Naive B cell (primary cell): ENCODE results near the gene LAT. TPM values are rescaled to one million over a fixed set of nuclear protein-coding genes. Genes with fewer than 3 reads are reported as not detected.
A peak's percentile ranks its signal among the peaks of the same experiment; 100 is the strongest.
"Not testable (repeated sequence)": the region's sequence is repeated elsewhere in the genome, so short reads cannot be mapped to it uniquely, and the experiment has no call there.

Experiments
- ATAC-seq, 2 donors: fragments of 150-1000 bp; cut with Tn5 transposase; 2 replicates each; pipeline ENCODE4 v1.10.0; 2021; ENCODE audit warnings: low read depth in 2 of 2, mild to moderate bottlenecking in 2 of 2, moderate library complexity in 2 of 2
- DNase-seq: peaks from one replicate; pipeline ENCODE4 v3.0.0; 2022
- H3K27ac Mint-ChIP-seq, 6 donors: one replicate each; pipeline ENCODE4 v1.8.0; 2020 to 2022; ENCODE audit warnings: mild to moderate bottlenecking in 6 of 6, mixed read lengths in 6 of 6, moderate library complexity in 5 of 6, inconsistent platforms in 2 of 6
- H3K27me3 Mint-ChIP-seq, 3 donors: one replicate each; pipeline ENCODE4 v1.8.0; 2021 to 2022; ENCODE audit warnings: mixed read lengths in 3 of 3, mild to moderate bottlenecking in 1 of 3
- H3K36me3 Mint-ChIP-seq, 2 donors: one replicate each; pipeline ENCODE4 v1.8.0; 2020 to 2022; ENCODE audit warnings: mixed read lengths in 2 of 2, inconsistent platforms in 1 of 2, mild to moderate bottlenecking in 1 of 2
- H3K4me1 Mint-ChIP-seq, 3 donors: one replicate each; pipeline ENCODE4 v1.8.0; 2020 to 2022; ENCODE audit warnings: mixed read lengths in 3 of 3, inconsistent platforms in 1 of 3, mild to moderate bottlenecking in 1 of 3, moderate library complexity in 1 of 3
- H3K4me3 Mint-ChIP-seq, 8 donors: one replicate each; pipeline ENCODE4 v1.8.0; 2020 to 2022; ENCODE audit warnings: mild to moderate bottlenecking in 8 of 8, mixed read lengths in 8 of 8, moderate library complexity in 8 of 8, inconsistent platforms in 2 of 8
- H3K9me3 Mint-ChIP-seq, 7 donors: one replicate each; pipeline ENCODE4 v1.8.0; 2020 to 2022; ENCODE audit warnings: mixed read lengths in 7 of 7, mild to moderate bottlenecking in 5 of 7, inconsistent platforms in 2 of 7, moderate library complexity in 1 of 7
- polyA plus RNA-seq, 6 donors: library from polyadenylated mRNA; unstranded; fragments of 300-500 nt; fragmentation: Illumina TruSeq; gene quantifications; one replicate each; pipeline ENCODE4 v1.2.3, GENCODE V29; 2021; ENCODE audit warnings: low read depth in 6 of 6

LAT gene, protein sequence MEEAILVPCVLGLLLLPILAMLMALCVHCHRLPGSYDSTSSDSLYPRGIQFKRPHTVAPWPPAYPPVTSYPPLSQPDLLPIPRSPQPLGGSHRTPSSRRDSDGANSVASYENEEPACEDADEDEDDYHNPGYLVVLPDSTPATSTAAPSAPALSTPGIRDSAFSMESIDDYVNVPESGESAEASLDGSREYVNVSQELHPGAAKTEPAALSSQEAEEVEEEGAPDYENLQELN
- 1 to 10 TPM in 4 of 6 donors, under 1 TPM in 2; 0.29 to 3.7 (median 1.6) TPM for polyA plus RNA-seq

DNA sequence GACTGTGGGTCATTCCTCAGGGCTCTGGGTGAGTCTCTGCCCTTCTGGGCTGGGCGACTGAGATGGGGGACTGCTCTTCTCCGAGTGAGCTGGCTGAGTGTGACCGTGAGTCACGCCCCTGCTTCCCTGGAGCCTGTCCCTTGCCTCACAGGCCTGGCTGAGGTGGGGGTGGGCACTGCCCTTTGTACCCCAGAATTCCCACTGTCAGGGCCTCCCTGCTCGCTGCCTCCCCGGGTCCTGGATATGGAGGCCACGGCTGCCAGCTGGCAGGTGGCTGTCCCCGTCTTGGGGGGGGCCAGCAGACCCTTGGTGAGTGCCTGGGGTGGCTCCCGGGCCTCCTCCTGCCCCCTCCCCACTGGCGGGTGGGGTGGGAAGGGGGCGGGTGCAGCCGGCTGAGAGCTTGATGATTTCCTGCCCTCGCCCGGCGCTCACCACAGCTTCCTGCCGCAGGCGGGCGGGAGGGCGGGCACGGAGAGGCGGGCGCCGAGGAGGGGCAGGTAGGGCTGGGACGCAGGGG lies at the start of gene LAT:
TSS of gene LAT (plus strand) at position 434 of the 517 bp plus-strand sequence. CDS start 366 bp downstream, outside the sequence.
- peaks cover 17 to 30% (median 28%) of the 10 kb centered on the region in 3 donors for H3K4me1 Mint-ChIP-seq

GRCh38 chr16:28935346-28935745 lies 49.5 kb upstream of the LAT start:
- Mint-ChIP-seq H3K4me1 (peaks cover 67 to 83% (median 83%) of the 10 kb centered on the region in 3 donors), H3K36me3 (peaks cover 17 to 50% of the 10 kb centered on the region in 2 donors)

More for the DNA sequence above, at the start of gene LAT:
- Mint-ChIP-seq H3K9me3 (peaks cover 5 to 9% (median 8%) of the 10 kb centered on the region in 7 donors), H3K27ac (peak within 1 kb of the TSS in 1 of 6 donors; percentile 56), H3K4me3 (peak within 1 kb of the TSS; percentile 20 to 81 (median 72)), H3K36me3 (peaks cover 15 to 40% of the 10 kb centered on the region in 2 donors), H3K27me3 (peaks cover 4 to 12% (median 7%) of the 10 kb centered on the region in 3 donors)
- DNase-seq (peak; percentile 40), ATAC-seq (peak; percentile 87 to 93)

GRCh38 chr16:28935924-28936783 lies 48.7 kb upstream of the LAT start:
- peaks cover 17 to 50% of the 10 kb centered on the region in 2 donors for H3K36me3 Mint-ChIP-seq
- H3K4me3 Mint-ChIP-seq, result peak overlapping the region; percentile 44 to 97 (median 71)
- no peaks in the 10 kb centered on the region for H3K27me3 Mint-ChIP-seq
- ATAC-seq, result peak; percentile 90 to 93
- H3K27ac Mint-ChIP-seq, result peak overlapping the region; percentile 88 to 98 (median 90)
- peaks cover 60 to 76% (median 75%) of the 10 kb centered on the region in 3 donors for H3K4me1 Mint-ChIP-seq
- H3K9me3 Mint-ChIP-seq, result no peaks in the 10 kb centered on the region
- peak; percentile 80 for DNase-seq

More at GRCh38 chr16:28935346-28935745, 49.5 kb upstream of the LAT start:
- Mint-ChIP-seq H3K4me3 (peak overlapping the region; percentile 31 to 97 (median 72)), H3K27me3 (no peaks in the 10 kb centered on the region), H3K9me3 (no peaks in the 10 kb centered on the region), H3K27ac (peak overlapping the region; percentile 64 to 98 (median 88))
- ATAC-seq (no peak), DNase-seq (no peak)

- ATAC-seq (no peak), DNase-seq (no peak)
- no peaks in the 10 kb centered on the region for H3K27me3 Mint-ChIP-seq
- H3K36me3 Mint-ChIP-seq, result peaks cover 17 to 50% of the 10 kb centered on the region in 2 donors
- no peaks in the 10 kb centered on the region for H3K9me3 Mint-ChIP-seq
- peaks cover 56 to 70% (median 69%) of the 10 kb centered on the region in 3 donors for H3K4me1 Mint-ChIP-seq
- peak overlapping the region; percentile 88 to 98 (median 90) for H3K27ac Mint-ChIP-seq
- H3K4me3 Mint-ChIP-seq, result peak overlapping the region; percentile 44 to 97 (median 71)
Measured at GRCh38 chr16:28936784-28937155, 48.1 kb upstream of the LAT start.

- peak overlapping the region in 2 of 8 donors; percentile 12 to 36 for H3K4me3 Mint-ChIP-seq
Measured at GRCh38 chr16:28937222-28937876, 47.5 kb upstream of the LAT start.

DNA sequence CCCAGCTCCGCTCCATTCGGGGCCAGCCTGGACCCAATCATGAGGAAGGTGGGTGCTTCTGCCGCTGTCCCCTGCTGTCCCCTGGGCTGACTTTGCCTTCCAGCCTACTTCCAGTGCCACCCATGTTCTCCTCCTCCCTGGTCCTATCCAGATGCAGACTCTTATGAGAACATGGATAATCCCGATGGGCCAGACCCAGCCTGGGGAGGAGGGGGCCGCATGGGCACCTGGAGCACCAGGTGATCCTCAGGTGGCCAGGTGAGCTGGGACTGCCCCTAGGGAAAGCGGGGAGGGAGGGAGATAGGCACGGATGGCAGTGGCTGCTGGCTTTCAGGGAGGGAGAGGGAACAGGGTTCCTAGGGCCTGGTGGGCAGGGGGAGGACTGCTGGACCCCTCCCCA lies 46.1 kb upstream of the LAT start:
- H3K27ac Mint-ChIP-seq, result peak overlapping the region in 4 of 6 donors; percentile 77 to 91 (median 89)
- DNase-seq (no peak), ATAC-seq (no peak)
- H3K36me3 Mint-ChIP-seq, result peaks cover 17 to 50% of the 10 kb centered on the region in 2 donors
- H3K9me3 Mint-ChIP-seq, result no peaks in the 10 kb centered on the region
- peaks cover 46 to 58% (median 54%) of the 10 kb centered on the region in 3 donors for H3K4me1 Mint-ChIP-seq
- no peaks in the 10 kb centered on the region for H3K27me3 Mint-ChIP-seq
- peak overlapping the region in 1 of 8 donors; percentile 75 for H3K4me3 Mint-ChIP-seq

More at GRCh38 chr16:28937222-28937876, 47.5 kb upstream of the LAT start:
- ATAC-seq (no peak), DNase-seq (no peak)
- peaks cover 17 to 50% of the 10 kb centered on the region in 2 donors for H3K36me3 Mint-ChIP-seq
- peak overlapping the region in 4 of 6 donors; percentile 14 to 94 (median 90) for H3K27ac Mint-ChIP-seq
- no peaks in the 10 kb centered on the region for H3K9me3 Mint-ChIP-seq
- H3K27me3 Mint-ChIP-seq, result no peaks in the 10 kb centered on the region
- H3K4me1 Mint-ChIP-seq, result peaks cover 52 to 67% (median 63%) of the 10 kb centered on the region in 3 donors

- H3K4me3 Mint-ChIP-seq, ATAC-seq, H3K27me3 Mint-ChIP-seq, H3K9me3 Mint-ChIP-seq, DNase-seq: not testable (repeated sequence)
- Mint-ChIP-seq H3K27ac (peak overlapping the region in 3 of 6 donors; percentile 27 to 88 (median 81)), H3K36me3 (peaks cover 9 to 40% of the 10 kb centered on the region in 2 donors), H3K4me1 (peaks cover 41 to 52% (median 48%) of the 10 kb centered on the region in 3 donors)
Measured at GRCh38 chr16:28939825-28940224, 45.0 kb upstream of the LAT start.

DNA sequence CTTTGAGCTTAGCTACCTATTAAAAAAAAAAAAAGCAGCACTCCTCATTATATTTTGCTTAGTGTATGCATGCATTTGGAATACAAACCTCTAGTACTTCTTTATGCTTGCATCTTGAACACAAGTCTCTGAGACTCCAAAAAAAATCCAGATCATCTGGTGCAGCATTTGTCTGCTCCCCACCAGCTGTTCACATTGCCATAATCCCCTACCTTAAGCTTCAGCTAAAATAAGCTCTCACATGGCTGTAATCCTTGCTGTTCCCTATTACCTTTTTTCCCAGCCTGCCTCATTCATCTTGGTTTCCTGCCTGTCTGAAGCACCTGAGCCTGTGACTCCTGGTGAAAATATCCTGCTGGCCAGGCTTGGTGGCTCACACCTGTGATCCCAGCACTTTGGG lies 41.6 kb upstream of the LAT start:
- Mint-ChIP-seq H3K27ac (peak overlapping the region in 3 of 6 donors; percentile 50 to 74 (median 50)), H3K27me3 (no peaks in the 10 kb centered on the region), H3K9me3 (no peaks in the 10 kb centered on the region), H3K36me3 (peaks cover 0 to 13% of the 10 kb centered on the region in 2 donors), H3K4me1 (peaks cover 20 to 32% (median 25%) of the 10 kb centered on the region in 3 donors), H3K4me3 (no peak overlapping the region)
- ATAC-seq (no peak), DNase-seq (no peak)

- no peaks in the 10 kb centered on the region for H3K27me3 Mint-ChIP-seq
- no peaks in the 10 kb centered on the region for H3K9me3 Mint-ChIP-seq
- H3K4me3 Mint-ChIP-seq, result no peak overlapping the region
- ATAC-seq (no peak), DNase-seq (no peak)
- peaks cover 0 to 8% of the 10 kb centered on the region in 2 donors for H3K36me3 Mint-ChIP-seq
- peaks cover 19 to 32% (median 20%) of the 10 kb centered on the region in 3 donors for H3K4me1 Mint-ChIP-seq
- no peak overlapping the region for H3K27ac Mint-ChIP-seq
Measured at GRCh38 chr16:28946681-28947080, 38.2 kb upstream of the LAT start.

- Mint-ChIP-seq H3K27me3 (no peaks in the 10 kb centered on the region), H3K27ac (peak within 1 kb of the TSS; percentile 89 to 98 (median 92)), H3K9me3 (peaks cover 0 to 1% (median 0%) of the 10 kb centered on the region in 7 donors), H3K4me1 (peaks cover 15 to 35% (median 23%) of the 10 kb centered on the region in 3 donors), H3K4me3 (peak within 1 kb of the TSS; percentile 88 to 99 (median 96)), H3K36me3 (peaks cover 0 to 15% of the 10 kb centered on the region in 2 donors)
- ATAC-seq (peak; percentile 92 to 94), DNase-seq (peak; percentile 99)
Measured at GRCh38 chr16:28950648-28951409, 34.0 kb upstream of the LAT start, which contains the start of gene NFATC2IP. Gene NFATC2IP (plus strand): TSS chr16:28950937. CDS start chr16:28951012, 75 bp downstream.

DNA sequence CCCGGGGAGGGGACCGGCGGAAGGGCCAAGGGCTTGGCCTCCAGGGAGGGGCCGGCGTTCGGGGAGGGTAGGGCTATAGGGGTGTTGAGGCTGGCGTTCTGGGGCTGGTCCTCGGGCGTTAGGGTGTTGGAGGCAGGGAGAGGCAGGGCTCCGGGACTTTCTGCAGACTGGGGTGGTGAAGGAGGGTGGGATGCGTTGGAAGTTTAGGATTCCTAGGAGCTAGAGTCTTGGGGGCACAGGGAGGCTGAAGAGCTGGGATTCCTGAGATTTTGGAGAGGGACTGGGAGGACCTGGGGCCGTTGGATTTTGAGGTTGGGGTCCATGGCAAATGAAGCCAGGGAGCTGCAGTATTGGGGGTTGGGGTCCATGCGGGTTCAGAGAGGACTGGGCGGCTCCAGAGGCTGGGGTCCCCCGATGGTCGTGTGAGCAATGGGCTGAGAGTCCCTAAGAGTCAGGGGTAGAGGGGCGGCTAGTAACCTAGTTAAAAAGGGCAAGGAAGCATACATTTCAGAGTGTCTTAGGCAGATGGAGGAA lies 33.4 kb upstream of the LAT start:
- H3K27ac Mint-ChIP-seq, result peak overlapping the region in 5 of 6 donors; percentile 61 to 90 (median 81)
- H3K36me3 Mint-ChIP-seq, result peaks cover 3 to 22% of the 10 kb centered on the region in 2 donors
- H3K4me3 Mint-ChIP-seq, result peak overlapping the region; percentile 88 to 99 (median 95)
- no peaks in the 10 kb centered on the region for H3K27me3 Mint-ChIP-seq
- ATAC-seq (no peak), DNase-seq (no peak)
- H3K9me3 Mint-ChIP-seq, result peaks cover 0 to 1% (median 0%) of the 10 kb centered on the region in 7 donors
- peaks cover 16 to 34% (median 25%) of the 10 kb centered on the region in 3 donors for H3K4me1 Mint-ChIP-seq
